Parathyroid adenoma (tissue), 2 donors: ENCODE results near the gene BHLHE41.

ENCODE experiments used
- H2AFZ ChIP-seq: fragments of 300-600 bp; sonication (generic); one replicate; pipeline ENCODE4 v1.7.0; 2017; ENCODE audit warnings: antibody characterized with exemption, mild to moderate bottlenecking
- H3K27ac ChIP-seq: fragments of 300-600 bp; sonication (generic); one replicate; pipeline ENCODE4 v1.7.0; 2017
- H3K27me3 ChIP-seq: fragments of 300-600 bp; sonication (generic); one replicate; pipeline ENCODE4 v1.7.0; 2017; ENCODE audit warnings: low read length; ENCODE audit not compliant: control insufficient read depth, insufficient read depth
- H3K36me3 ChIP-seq: fragments of 300-600 bp; sonication (generic); one replicate; pipeline ENCODE4 v1.7.0; 2017; ENCODE audit warnings: low read length; ENCODE audit not compliant: control insufficient read depth, insufficient read depth
- H3K4me1 ChIP-seq: fragments of 300-600 bp; sonication (generic); one replicate; pipeline ENCODE4 v1.7.0; 2017; ENCODE audit warnings: control low read depth
- H3K4me2 ChIP-seq: fragments of 300-600 bp; sonication (generic); one replicate; pipeline ENCODE4 v1.7.0; 2017; ENCODE audit warnings: low read length
- H3K4me3 ChIP-seq: fragments of 300-600 bp; sonication (generic); one replicate; pipeline ENCODE4 v1.7.0; 2017; ENCODE audit warnings: low read depth, low read length
- H3K79me2 ChIP-seq: fragments of 300-600 bp; sonication (generic); one replicate; pipeline ENCODE4 v1.7.0; 2017; ENCODE audit warnings: control low read depth
- H3K9ac ChIP-seq: fragments of 300-600 bp; sonication (generic); one replicate; pipeline ENCODE4 v1.7.0; 2017; ENCODE audit warnings: mild to moderate bottlenecking
- H3K9me3 ChIP-seq: fragments of 300-600 bp; sonication (generic); one replicate; pipeline ENCODE4 v1.7.0; 2017; ENCODE audit warnings: low read length; ENCODE audit not compliant: control insufficient read depth
- TF ChIP-seq, protein P1 (sequence below): fragments of 300-600 bp; sonication (generic); IDR thresholded peaks from one replicate; pipeline ENCODE4 v1.7.0; 2017; ENCODE audit warnings: antibody characterized with exemption, mild to moderate bottlenecking
- donor health status: primary hyperparathyroidism.

The BHLHE41 gene

DNA sequence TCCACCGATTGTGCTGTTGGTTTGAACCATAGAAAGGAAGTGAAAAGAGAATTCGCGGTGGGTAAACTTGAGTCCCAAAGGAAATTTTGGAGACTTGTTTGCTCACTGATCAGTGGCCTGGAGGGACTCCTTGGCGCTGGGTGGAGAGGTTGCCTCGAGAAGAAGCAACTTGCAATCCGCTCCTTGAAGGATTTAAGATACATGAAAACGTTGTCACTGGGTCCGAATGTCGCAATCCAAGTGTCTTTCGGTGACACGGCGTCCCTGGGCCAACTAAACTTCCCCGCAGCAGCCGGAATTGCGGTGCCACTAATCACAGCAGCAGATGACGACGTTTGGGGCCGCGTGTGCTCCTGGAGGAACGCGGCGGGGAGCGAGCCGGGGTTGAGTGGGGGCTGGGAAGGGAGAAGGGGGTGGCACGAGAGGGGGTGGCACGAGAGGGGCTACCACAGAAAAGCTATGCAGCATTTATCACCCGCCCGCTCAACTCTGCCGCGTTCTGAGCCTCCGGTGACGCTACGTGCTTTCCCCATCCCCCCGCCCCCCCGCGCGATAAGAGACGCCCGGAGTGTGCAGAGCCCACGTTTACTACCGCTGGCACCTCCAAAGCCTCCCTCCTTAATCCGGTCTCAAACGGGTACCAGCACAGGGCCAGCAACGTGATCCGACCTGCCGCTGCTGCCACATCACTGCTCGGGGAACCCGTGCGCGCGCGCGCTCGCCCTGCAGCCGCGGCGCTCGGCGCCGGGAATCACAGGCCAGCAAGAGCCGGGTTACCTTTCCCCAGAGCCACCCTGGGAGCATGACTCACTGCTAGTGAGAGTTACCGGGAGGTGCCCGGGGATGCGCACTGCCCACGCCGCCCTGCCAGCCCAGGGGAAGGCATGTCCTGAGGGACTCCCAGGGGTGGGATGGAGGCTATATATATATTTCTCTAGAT, 833 bp upstream of the BHLHE41 start:
- peaks cover 4% of the 10 kb centered on the region for H3K4me1 ChIP-seq

GRCh38 chr12:26123482-26123980, 1.3 kb downstream of the BHLHE41 start:
- Histone ChIP-seq H3K4me3 (peak overlapping the region; percentile 39), H3K4me2 (peak overlapping the region; percentile 71), H3K27ac (no peak overlapping the region), H3K79me2 (no peaks in the 10 kb centered on the region), H3K36me3 (no peaks in the 10 kb centered on the region), H3K4me1 (peaks cover 4% of the 10 kb centered on the region), H2AFZ (no peak overlapping the region), H3K27me3 (no peaks in the 10 kb centered on the region), H3K9me3 (no peaks in the 10 kb centered on the region), H3K9ac (no peak overlapping the region)
- TF ChIP-seq, protein P1, sequence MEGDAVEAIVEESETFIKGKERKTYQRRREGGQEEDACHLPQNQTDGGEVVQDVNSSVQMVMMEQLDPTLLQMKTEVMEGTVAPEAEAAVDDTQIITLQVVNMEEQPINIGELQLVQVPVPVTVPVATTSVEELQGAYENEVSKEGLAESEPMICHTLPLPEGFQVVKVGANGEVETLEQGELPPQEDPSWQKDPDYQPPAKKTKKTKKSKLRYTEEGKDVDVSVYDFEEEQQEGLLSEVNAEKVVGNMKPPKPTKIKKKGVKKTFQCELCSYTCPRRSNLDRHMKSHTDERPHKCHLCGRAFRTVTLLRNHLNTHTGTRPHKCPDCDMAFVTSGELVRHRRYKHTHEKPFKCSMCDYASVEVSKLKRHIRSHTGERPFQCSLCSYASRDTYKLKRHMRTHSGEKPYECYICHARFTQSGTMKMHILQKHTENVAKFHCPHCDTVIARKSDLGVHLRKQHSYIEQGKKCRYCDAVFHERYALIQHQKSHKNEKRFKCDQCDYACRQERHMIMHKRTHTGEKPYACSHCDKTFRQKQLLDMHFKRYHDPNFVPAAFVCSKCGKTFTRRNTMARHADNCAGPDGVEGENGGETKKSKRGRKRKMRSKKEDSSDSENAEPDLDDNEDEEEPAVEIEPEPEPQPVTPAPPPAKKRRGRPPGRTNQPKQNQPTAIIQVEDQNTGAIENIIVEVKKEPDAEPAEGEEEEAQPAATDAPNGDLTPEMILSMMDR = no peak

More for the DNA sequence above, 833 bp upstream of the BHLHE41 start:
- Histone ChIP-seq H3K9ac (no peak overlapping the region), H3K4me3 (peak overlapping the region; percentile 73), H2AFZ (peak overlapping the region; percentile 78), H3K27ac (peak overlapping the region; percentile 8), H3K36me3 (no peaks in the 10 kb centered on the region), H3K4me2 (peak overlapping the region; percentile 97), H3K27me3 (no peaks in the 10 kb centered on the region), H3K79me2 (no peaks in the 10 kb centered on the region), H3K9me3 (no peaks in the 10 kb centered on the region)
- TF ChIP-seq, protein P1 = no peak

GRCh38 chr12:26122681-26123481, 2.0 kb downstream of the BHLHE41 start:
- H2AFZ ChIP-seq = peak overlapping the region; percentile 51
- peak overlapping the region; percentile 39 for H3K4me3 ChIP-seq
- H3K4me1 ChIP-seq = peaks cover 4% of the 10 kb centered on the region
- no peak overlapping the region for H3K9ac ChIP-seq
- H3K36me3 ChIP-seq = no peaks in the 10 kb centered on the region
- H3K27me3 ChIP-seq = no peaks in the 10 kb centered on the region
- no peak overlapping the region for H3K27ac ChIP-seq
- TF ChIP-seq, protein P1 = no peak
- no peaks in the 10 kb centered on the region for H3K9me3 ChIP-seq
- H3K79me2 ChIP-seq = no peaks in the 10 kb centered on the region
- H3K4me2 ChIP-seq = peak overlapping the region; percentile 71

DNA sequence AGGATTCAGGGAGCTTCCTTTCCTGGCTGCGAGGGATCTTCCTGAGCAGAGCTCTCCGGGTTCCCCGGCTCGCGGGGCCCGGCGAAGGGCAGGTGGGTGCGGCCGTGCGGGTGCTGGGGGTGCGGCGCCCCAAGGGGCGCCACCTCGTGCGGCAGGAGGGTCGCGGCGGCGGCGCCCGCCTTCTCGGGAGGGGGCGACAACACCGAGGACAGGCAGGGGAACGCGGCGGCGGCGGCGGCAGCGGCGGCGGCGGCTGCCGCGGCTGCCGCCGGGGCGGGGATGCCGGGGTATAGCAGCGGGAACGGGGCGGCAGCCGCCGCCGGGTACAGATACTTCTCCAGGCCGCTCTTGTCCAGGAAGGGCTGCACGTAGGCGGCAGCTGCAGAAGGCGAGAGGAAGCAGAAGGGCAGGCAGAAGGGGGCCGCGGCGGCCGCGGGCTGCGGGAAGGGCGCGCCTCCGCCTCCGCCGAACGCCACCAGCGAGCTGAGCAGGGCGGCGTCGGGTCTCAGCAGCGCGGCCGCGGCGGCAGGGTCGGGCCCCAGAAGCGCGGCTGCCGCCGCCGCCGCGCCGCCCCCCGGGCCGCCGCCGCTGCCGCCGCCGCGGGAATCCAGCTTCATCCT, 2.7 kb downstream of the BHLHE41 start:
- Histone ChIP-seq H3K27ac (no peak overlapping the region), H3K36me3 (no peaks in the 10 kb centered on the region), H3K79me2 (no peaks in the 10 kb centered on the region), H2AFZ (no peak overlapping the region), H3K9me3 (no peaks in the 10 kb centered on the region), H3K4me2 (peak overlapping the region; percentile 68), H3K4me3 (peak overlapping the region; percentile 39), H3K9ac (no peak overlapping the region), H3K27me3 (no peaks in the 10 kb centered on the region), H3K4me1 (peaks cover 4% of the 10 kb centered on the region)
- TF ChIP-seq, protein P1 = no peak
